GM19239 (cell line): ENCODE data around the gene CLDN7.

Experiments used
- DNase-seq: peaks from one replicate; pipeline ENCODE4 v3.0.0; 2011; ENCODE audit warnings: low spot score; ENCODE audit not compliant: insufficient read length
- FAIRE-seq: peaks from 2 replicates; lab custom pipeline; 2011; peaks lifted over from hg19 to GRCh38; lab: Jason Lieb, UNC

Gene CLDN7

DNA sequence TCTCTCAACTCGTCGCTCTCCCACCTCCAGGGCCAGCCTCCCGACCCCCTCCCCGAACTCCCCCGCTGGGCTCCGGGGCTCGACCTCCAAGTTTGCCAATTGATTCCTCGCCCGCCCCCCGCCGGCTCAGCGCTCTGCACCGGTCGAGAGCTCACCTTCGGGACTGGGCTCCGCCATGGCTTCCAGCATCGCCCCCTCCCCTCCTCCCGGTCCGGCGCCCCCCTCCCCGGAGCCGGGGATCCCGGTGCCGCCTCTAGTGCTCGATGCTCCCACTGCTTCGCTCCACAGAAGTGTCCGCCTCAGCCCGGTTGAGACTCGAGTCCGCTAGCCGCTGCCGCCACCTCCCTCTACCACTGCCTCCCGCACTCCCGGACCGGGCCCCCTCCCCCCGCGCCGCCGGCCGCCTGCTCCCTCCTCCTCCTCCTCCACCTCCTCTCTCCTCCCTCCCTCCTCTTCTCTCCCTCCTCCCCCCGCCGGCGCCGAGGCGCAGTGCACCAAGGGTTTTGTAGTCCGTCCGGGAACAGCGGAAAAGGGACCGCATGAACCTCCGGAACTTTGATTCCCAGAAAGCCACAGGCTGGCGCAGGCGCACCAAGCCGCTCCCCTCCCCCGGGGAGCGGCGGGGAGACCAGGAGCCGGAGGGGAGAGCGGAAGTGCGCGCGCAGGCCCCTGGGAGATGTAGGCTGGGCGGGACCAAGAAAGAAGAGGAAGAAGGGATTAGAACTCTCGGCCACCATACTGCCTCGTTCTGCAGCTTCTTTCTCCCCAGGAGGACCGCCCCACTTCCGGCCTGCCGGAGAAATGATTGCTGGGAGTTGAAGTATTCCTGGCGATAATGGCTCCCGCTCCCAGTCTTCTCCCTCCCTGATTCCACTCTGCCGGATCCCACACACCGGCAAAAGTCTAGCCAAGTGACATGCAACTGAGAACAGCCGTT, 22.9 kb downstream of the CLDN7 start, which contains the start of gene PHF23:
TSS of gene PHF23 (minus strand) at position 367 of the 937 bp plus-strand sequence. CDS start at position 189, 178 bp downstream.
- DNase-seq (peak; percentile 85), FAIRE-seq (peak; percentile 100)

DNA sequence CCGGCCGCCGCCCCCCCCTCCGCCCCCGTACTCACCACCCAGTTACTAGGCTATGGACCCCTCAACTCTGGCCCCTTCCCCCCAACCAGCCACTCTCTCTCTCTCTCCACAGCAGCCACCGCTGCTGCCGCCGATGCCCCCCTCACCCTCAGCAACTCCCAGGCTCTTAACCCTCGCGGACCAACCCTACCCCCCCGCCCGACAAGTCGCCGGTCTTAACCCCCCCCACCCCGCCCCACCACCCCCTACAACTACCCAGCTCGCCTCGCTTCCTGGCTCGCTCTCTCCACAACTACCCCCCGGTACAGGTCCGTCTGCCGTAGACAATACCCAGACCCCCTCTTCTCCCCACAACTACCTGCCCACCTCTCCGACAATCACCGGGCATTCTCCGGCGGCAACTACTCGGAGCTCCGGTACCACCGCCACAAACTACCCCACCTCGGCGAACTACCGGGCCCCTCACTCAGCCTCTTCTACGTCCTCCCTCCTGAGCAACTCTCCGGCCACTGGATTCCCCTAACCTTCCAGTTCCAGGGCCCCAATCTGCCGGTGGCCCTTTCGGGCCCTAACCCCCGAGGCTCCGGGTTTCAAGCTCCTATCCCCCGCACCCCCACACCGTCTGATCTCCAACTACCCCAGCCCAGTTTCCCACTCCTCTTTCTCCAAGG, 23.7 kb downstream of the CLDN7 start:
- FAIRE-seq, result peak; percentile 45
- DNase-seq, result no peak

DNA sequence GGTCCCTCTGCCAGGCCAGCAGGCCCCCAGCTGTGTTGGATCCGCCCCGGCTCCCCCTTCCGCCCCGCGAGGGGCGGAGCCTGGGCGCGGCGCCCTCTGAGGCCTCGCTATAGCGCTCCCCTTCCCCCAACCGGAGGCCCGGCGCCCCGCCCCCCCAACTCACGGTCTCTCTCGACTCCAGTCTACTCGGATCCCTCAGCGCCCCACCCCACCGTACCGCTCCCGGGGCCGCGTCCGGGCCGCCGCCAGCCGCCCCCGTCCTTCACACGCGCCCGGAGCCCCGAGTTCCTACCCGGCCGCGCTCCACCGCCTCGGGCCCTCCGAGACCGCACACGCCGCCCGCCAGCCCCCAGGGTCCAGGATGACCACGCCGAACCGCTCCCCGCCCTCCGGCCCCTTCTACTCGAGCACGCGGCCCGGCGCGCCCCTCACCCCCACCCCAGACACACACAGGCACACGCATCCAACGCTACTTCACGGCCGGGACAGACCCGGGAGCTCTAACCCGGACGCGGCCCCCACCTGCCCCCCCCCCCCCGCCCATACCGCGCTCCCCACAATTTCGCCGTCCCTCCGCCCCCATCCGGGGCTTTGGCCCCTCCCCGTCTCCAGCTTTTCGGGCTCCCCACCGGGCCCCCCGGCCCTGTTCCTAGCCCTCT, 24.4 kb downstream of the CLDN7 start:
- DNase-seq, result no peak
- no peak for FAIRE-seq

DNA sequence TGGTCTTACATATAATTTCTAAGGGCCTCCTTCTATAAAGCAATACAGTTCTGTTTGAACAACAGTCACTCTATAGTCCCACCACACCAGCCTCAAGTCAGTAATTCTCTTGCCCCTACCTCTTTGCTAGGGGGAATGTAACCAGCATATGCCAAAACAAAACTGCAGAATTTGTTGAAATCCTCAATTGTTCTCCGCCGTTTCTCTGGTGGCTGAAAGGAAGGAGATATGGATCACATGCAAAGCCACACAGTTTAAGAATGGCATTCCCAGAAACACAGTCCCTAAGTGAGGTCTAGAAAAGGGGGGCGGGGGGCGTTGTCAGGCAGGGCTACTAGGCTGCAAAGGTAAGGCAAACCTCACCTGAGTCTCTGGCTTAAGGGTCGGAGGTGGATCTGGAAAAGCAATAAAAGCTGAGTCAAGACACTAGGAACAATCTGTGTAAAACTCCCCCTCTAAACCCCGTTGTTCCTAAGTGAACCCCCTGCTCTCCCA, 25.0 kb downstream of the CLDN7 start:
- DNase-seq (no peak), FAIRE-seq (peak; percentile 18)

DNA sequence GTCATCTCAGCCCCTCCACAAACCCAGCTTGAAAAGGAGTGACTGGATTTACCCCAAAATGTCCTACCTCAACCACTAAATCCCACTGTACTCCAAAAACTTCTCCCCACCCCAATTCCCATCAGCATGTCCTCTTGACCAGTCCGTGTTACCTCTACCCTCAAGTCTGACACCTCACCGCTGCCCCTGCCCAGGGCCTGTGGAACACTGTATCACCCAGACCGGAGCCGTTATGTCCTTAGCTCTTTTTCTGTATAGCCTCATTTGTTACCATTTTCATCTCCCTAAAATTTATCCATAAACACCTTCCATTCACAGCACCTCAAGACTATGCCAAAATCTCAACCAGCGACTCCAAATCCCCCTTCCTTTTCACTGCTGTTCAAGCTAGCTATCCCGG, 25.5 kb downstream of the CLDN7 start:
- FAIRE-seq (no peak), DNase-seq (no peak)

DNA sequence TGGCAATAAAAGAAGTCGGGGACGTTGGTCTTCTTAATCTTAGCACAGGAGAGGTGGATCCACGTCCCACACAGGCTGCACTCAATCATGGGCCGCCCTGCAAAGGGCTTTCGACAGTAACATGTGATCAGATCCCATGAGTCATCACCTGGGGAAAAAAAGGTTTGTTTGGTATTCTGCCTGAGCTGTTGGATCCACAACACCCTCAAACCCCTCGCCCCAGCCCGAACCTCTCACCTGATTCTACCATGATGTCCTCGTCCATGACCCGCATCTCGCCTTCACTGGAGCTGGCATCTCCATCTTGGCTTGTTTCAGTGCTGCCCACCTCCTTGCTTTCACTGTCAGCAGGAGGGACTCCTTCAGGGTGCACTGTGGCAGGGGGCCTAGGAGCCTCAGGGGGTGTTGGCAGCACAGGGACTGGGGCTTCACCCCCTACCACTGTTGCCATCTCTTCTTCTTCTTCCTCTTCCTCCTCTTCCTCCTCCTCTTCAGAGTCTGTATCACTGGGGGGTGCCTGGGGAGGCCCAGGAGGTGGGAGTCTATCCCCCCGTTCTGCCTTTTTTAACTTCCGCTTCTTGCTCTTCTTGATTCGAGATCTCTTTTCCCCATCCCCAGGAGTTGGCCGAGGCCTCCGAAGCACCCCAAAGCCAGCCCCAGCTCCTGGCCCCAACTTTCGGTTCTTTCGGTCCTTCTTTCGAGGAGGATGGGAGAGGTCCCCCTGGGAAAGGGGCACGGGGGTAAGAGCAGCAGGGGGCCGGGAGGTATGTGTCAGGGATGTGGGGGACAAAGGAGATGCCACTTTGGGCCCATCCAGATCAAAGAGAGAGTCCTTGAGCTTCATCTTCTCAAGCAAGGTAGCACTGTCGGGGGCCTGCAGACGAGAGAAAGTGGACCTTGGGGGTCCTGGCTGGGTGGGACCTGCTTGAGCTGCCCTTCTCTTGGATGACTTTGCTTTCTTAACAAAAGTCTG, 26.3 kb downstream of the CLDN7 start:
- FAIRE-seq, result no peak
- no peak for DNase-seq

DNA sequence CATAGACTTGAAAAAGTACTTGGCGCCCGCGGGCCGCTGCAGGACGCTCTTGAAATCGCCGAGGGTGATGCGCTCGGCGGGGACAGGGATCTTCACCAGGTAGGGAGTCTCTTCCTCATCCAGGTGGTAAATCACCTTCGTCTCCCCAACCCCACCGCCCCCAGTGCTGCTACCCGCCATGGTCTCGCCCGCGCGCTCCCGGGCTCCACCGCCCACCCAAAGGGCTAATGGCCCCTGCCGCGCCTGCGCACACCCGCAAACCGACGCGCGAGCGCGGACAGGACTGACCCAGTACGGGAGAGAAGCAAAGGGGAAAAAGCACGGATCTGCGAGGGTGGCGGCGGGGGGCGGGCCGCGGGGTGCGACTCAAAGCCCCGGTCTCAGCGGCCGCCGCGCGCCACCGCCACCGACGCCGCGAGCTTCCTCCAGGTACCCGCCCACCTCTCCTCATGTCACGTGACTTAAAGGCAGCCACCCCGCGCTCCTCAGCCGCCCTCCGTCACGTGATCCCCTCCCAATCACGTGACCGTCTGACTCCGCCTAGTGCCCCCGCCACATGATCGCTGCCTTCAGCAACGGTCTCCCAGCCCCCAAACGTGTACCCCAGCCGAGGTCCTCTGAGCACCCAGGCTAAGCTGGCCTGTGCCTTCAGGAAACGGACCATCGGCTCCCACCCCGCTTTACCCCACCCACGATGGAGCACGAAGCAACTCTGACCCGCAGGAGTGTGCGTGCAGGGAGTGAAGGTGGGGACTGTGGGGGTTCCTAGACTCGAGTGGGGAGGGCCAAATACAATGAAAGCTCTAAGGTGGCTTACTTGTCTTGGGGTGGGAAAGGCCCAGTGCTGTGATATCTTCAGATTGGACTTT, 28.0 kb downstream of the CLDN7 start, which contains the start of gene DVL2:
TSS of gene DVL2 (minus strand) at position 435 of the 869 bp plus-strand sequence. CDS start at position 180, 255 bp downstream.
- FAIRE-seq (peak; percentile 98), DNase-seq (peak; percentile 94)

DNA sequence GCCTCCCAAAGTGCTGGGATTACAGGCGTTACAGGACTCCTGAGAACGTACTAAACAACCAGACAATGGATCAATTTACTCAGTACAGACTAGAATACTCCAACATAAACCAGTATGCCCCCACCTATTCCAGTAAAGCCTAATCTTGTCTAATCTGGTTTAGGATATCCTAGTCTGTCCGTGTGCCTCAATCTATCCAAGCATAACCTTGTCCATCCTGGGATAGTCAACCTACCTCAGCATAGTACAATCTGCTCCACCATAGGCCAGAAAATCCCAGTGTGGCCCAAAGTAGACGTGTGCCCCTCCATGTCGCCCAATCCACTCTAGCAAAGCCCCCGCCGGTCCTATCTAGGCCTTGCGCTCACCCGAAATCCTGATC, 28.6 kb downstream of the CLDN7 start:
- FAIRE-seq (no peak), DNase-seq (no peak)

DNA sequence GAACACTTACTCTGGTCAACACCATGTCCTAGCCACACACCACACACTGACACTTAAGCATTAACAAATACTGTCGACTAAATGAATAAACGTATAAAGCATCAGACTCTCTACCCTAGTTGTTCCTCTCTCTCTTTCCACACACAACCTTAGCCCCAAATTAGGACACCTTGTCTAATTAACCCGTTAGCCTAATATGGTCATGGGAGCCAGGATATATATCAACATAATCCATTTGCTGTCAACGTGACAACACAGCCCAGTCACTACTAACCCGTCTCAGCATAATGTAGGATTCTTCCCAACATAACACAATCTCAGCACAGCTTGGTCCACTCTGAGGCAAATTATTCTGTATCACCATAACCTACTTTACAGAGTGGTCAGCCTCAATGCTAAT, 30.2 kb downstream of the CLDN7 start:
- DNase-seq, result no peak
- no peak for FAIRE-seq

DNA sequence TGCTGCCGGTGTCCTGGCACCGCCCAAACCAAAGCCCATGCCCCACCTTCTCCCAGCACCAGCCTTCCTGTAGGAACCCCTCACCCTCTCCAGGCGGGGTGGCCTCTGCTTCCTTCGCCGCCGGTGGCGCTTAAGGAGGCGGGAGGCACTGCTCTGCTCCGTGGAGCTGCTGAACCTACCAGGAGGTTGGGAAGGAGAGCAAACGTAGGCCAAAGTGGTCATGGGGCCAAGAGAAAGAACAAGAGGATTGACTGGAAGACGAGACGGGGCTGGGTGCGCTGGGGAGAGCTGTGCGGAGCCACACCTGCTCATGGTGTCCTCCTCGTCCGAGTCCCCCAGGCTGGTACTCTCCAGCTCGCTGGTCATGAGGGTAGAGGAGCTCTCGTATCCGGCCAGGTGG, 32.8 kb downstream of the CLDN7 start:
- DNase-seq (no peak), FAIRE-seq (no peak)

DNA sequence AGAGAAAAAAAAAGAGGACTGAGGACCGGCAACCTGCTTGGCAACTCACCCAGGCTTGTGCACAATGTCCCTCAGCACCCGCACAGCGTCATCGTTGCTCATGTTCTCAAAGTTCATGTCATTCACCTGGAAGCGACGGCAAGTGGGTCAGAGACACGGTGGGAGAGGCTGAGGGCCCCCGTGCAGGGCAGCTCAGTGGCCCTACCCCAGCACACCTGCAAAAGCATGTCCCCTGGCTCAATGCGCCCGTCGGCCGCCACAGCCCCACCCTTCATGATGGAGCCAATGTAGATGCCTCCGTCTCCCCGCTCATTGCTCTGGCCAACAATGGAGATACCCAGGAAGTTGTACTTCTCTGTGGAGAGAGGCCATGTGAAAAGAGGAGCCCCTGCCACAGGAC, 33.4 kb downstream of the CLDN7 start:
- DNase-seq (no peak), FAIRE-seq (no peak)

DNA sequence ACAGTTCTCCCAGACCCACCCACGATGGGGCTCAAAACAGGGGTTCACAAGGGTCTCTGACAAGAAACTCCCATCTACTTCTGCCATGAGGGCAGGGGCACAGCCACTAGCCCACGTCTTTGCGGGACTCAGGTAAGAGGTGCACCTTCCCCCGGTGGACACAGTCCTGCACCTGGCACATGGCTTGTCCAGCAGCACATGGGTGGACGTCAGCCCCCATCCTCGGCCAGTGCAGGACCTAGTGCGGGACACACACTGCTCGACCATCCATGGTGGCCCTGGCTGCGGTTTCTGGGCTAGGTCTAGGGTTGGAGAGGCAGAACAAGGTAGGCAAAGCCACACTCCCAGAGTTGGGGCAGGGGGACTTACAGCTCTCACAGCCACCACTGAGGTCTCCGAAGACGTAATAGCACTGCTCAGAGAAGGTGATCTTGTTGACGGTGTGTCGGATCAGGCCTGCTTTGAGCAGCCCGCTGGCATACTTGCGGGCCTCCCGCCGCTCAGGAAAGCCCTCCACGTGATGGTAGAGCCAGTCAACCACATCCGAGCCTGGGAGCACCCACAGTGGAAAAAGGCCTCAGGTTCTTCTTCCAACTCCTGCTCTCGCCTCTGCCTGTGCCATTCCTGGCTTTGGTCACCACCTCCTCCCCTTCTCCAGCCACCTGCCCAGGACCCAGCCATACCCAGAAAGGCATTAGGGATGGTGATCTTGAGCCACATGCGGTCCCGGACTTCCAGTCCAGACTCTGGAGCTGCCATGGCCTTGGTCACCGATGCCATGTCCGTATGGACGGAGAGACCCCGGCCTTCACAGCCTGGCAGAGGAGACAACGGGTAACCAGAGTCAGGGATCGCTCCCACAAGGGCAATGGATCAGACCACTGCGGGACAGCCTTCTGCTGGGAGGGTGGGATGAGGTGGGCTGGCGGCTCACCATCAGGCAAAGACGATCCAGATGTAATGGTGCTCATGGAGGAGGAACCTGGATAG, 35.3 kb downstream of the CLDN7 start:
- FAIRE-seq (no peak), DNase-seq (no peak)

DNA sequence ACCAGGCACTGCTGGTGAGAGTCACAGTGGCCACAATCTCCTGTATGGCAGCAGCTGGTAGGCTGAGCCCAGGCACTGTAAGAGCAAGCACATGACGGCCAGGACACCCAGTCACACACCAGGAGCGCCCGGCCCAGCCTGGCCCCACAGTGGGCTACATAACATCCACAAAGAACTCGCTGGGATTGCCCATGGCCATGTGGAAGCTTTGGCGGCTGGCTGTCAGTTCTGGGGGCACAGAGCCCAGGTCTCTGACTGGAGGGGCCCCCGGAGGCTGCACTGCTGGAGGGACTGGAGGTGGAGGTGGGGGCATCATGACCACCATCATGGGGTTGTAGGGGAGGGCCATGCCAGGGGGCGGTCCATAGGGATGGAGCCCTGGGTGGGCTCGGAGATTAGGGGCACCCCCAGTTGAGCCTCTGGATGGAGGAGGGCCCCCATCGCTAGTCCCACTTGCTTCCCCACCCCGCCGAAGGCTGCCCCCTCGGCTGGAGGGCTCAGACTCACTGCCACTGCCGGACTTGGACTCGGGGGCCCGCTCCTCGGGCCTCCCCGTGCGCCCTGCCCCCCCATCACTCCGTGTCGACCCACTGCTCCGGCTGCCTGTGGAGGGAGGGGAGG, 36.5 kb downstream of the CLDN7 start:
- DNase-seq (no peak), FAIRE-seq (no peak)

DNA sequence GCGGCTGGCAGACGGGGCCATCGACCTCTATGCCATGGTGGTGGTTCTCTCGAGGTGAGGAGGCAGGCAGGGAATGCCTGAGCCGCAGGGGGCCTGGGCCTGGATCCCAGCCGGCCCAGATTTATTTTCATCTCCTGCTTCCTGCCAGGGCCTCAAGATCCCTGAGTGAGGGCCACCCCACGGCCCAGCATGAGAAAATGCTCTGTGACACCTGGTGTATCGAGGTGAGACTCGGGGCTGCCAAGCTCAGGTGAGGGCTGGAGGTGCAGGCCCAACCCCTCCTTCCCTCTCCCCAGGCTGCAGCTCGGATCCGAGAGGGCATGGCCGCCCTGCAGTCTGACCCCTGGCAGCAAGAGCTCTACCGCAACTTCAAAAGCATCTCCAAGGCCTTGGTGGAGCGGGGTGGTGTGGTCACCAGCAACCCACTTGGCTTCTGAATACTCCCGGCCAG, 37.6 kb downstream of the CLDN7 start:
- no peak for DNase-seq
- FAIRE-seq, result no peak

DNA sequence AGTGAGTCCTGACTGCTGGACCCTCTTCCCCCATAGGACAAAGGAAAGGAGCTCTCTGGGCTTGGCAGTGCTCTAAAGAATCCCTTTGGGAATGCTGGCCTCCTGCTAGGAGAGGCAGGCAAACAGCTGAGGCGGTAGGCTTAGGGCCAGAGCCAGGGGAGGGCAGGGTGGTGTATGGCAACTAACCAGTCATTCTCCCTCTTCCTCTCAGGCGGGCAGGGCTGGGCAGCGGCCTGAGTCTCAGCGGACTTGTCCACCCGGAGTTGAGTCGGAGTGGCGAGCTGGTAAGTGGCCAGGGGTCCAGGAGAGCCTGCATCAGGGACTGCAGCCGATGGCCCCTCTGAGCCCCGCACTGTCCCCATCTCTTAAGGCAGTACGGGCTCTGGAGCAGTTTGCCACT, 38.2 kb downstream of the CLDN7 start:
- no peak for FAIRE-seq
- DNase-seq, result no peak

DNA sequence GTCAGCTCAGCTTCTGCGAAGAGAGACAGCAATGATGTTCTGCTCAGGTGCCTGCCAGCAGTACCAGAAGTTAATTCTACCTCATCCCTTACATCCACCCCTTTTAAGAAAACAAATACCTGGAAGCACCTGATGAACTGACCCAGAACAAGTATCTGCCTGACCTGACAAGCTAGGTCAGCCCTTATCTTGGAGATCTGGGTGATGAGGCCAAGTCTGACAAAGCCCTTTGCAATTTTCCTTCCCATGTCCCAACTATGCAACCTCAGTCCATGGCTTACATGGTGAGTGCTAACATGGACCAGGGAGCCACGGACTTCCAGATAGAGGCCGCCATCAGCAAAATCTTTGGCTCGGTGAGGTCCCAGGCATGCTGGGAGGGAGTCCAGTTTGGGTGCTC, 38.9 kb downstream of the CLDN7 start:
- DNase-seq, result no peak

DNA sequence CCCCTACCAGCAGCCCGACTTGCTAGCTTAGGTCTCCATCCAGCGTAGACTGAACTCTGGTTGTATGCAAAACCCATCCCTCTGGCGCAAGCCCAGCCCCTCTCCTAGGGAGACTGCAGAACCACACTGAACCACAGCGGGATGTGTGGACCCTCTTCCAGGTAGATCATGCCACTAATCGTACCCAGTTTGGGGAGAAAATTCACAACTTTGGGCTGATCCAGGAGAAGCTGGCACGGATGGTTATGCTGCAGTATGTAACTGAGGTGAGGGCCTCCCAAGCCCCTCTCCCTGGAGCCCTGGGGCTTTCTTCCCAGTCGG, 39.3 kb downstream of the CLDN7 start:
- no peak for DNase-seq
- FAIRE-seq, result no peak

More for the DNA sequence above, 38.9 kb downstream of the CLDN7 start:
- no peak for FAIRE-seq
